ENCODE data around the gene PMM1.
"Not testable (repeated sequence)": the region's sequence is repeated elsewhere in the genome, so short reads cannot be mapped to it uniquely, and the experiment has no call there.

PMM1 gene

GRCh38 chr22:41589391-41590241 is at the start of gene PMM1:
TSS of gene PMM1 (minus strand) at chr22:41589840. CDS start at chr22:41589805, 35 bp downstream.
- H3K9ac ChIP-seq (ENCODE audit: low read length), result peak within 1 kb of the TSS; percentile 63
- H3K27me3 ChIP-seq (ENCODE audit: control insufficient read depth, insufficient read depth, low read length), result no peaks in the 10 kb centered on the region
- no peaks in the 10 kb centered on the region for H3K9me3 ChIP-seq (ENCODE audit: control insufficient read depth, low read depth, low read length)
- peak within 1 kb of the TSS; percentile 89 for H3K4me3 ChIP-seq (ENCODE audit: low read length)
- H3K4me1 ChIP-seq (ENCODE audit: control insufficient read depth, low read depth, low read length), result peaks cover 6% of the 10 kb centered on the region
- no peak within 1 kb of the TSS for H3K27ac ChIP-seq (ENCODE audit: low read length)
- H3K36me3 ChIP-seq (ENCODE audit: control insufficient read depth, low read depth, low read length), result no peaks in the 10 kb centered on the region

- Histone ChIP-seq H3K9me3 (ENCODE audit: control insufficient read depth, low read depth, low read length) (no peaks in the 10 kb centered on the region), H3K27ac (ENCODE audit: low read length) (no peak overlapping the region), H3K9ac (ENCODE audit: low read length) (no peak overlapping the region), H3K4me1 (ENCODE audit: control insufficient read depth, low read depth, low read length) (no peaks in the 10 kb centered on the region), H3K27me3 (ENCODE audit: control insufficient read depth, insufficient read depth, low read length) (no peaks in the 10 kb centered on the region), H3K4me3 (ENCODE audit: low read length) (no peak overlapping the region), H3K36me3 (ENCODE audit: control insufficient read depth, low read depth, low read length) (peaks cover 87% of the 10 kb centered on the region)
These were observed 49.1 kb upstream of the PMM1 start for GRCh38 chr22:41638748-41639147.

- H3K27me3 ChIP-seq (ENCODE audit: control insufficient read depth, insufficient read depth, low read length), result no peaks in the 10 kb centered on the region
- peaks cover 87% of the 10 kb centered on the region for H3K36me3 ChIP-seq (ENCODE audit: control insufficient read depth, low read depth, low read length)
- H3K4me3 ChIP-seq (ENCODE audit: low read length), result no peak overlapping the region
- no peak overlapping the region for H3K9ac ChIP-seq (ENCODE audit: low read length)
- H3K4me1 ChIP-seq (ENCODE audit: control insufficient read depth, low read depth, low read length), result no peaks in the 10 kb centered on the region
- no peaks in the 10 kb centered on the region for H3K9me3 ChIP-seq (ENCODE audit: control insufficient read depth, low read depth, low read length)
- H3K27ac ChIP-seq (ENCODE audit: low read length), result no peak overlapping the region
These were observed 48.5 kb upstream of the PMM1 start for GRCh38 chr22:41638124-41638523.

GRCh38 chr22:41637623-41638022 is 48.0 kb upstream of the PMM1 start:
- H3K27ac ChIP-seq (ENCODE audit: low read length); H3K9me3 ChIP-seq (ENCODE audit: control insufficient read depth, low read depth, low read length); H3K4me1 ChIP-seq (ENCODE audit: control insufficient read depth, low read depth, low read length); H3K27me3 ChIP-seq (ENCODE audit: control insufficient read depth, insufficient read depth, low read length); H3K4me3 ChIP-seq (ENCODE audit: low read length); H3K9ac ChIP-seq (ENCODE audit: low read length): not testable (repeated sequence)
- H3K36me3 ChIP-seq (ENCODE audit: control insufficient read depth, low read depth, low read length), result peaks cover 82% of the 10 kb centered on the region

GRCh38 chr22:41636467-41636866 is 46.8 kb upstream of the PMM1 start:
- Histone ChIP-seq H3K36me3 (ENCODE audit: control insufficient read depth, low read depth, low read length) (peaks cover 75% of the 10 kb centered on the region), H3K9ac (ENCODE audit: low read length) (no peak overlapping the region), H3K27me3 (ENCODE audit: control insufficient read depth, insufficient read depth, low read length) (no peaks in the 10 kb centered on the region), H3K9me3 (ENCODE audit: control insufficient read depth, low read depth, low read length) (no peaks in the 10 kb centered on the region), H3K4me3 (ENCODE audit: low read length) (no peak overlapping the region), H3K27ac (ENCODE audit: low read length) (no peak overlapping the region), H3K4me1 (ENCODE audit: control insufficient read depth, low read depth, low read length) (no peaks in the 10 kb centered on the region)

- H3K9ac ChIP-seq (ENCODE audit: low read length); H3K4me3 ChIP-seq (ENCODE audit: low read length); H3K27ac ChIP-seq (ENCODE audit: low read length); H3K4me1 ChIP-seq (ENCODE audit: control insufficient read depth, low read depth, low read length); H3K9me3 ChIP-seq (ENCODE audit: control insufficient read depth, low read depth, low read length); H3K27me3 ChIP-seq (ENCODE audit: control insufficient read depth, insufficient read depth, low read length): not testable (repeated sequence)
- H3K36me3 ChIP-seq (ENCODE audit: control insufficient read depth, low read depth, low read length), result peaks cover 62% of the 10 kb centered on the region
These were observed 45.0 kb upstream of the PMM1 start for GRCh38 chr22:41634610-41635009.

- H3K27me3 ChIP-seq (ENCODE audit: control insufficient read depth, insufficient read depth, low read length); H3K9ac ChIP-seq (ENCODE audit: low read length); H3K9me3 ChIP-seq (ENCODE audit: control insufficient read depth, low read depth, low read length); H3K27ac ChIP-seq (ENCODE audit: low read length); H3K4me3 ChIP-seq (ENCODE audit: low read length); H3K4me1 ChIP-seq (ENCODE audit: control insufficient read depth, low read depth, low read length): not testable (repeated sequence)
- H3K36me3 ChIP-seq (ENCODE audit: control insufficient read depth, low read depth, low read length), result peaks cover 62% of the 10 kb centered on the region
These were observed 42.0 kb upstream of the PMM1 start for GRCh38 chr22:41631615-41632014.

GRCh38 chr22:41631115-41631514 is 41.5 kb upstream of the PMM1 start:
- H3K36me3 ChIP-seq (ENCODE audit: control insufficient read depth, low read depth, low read length), result peaks cover 60% of the 10 kb centered on the region
- H3K9ac ChIP-seq (ENCODE audit: low read length); H3K4me3 ChIP-seq (ENCODE audit: low read length); H3K27ac ChIP-seq (ENCODE audit: low read length); H3K27me3 ChIP-seq (ENCODE audit: control insufficient read depth, insufficient read depth, low read length); H3K4me1 ChIP-seq (ENCODE audit: control insufficient read depth, low read depth, low read length); H3K9me3 ChIP-seq (ENCODE audit: control insufficient read depth, low read depth, low read length): not testable (repeated sequence)

- Histone ChIP-seq H3K9me3 (ENCODE audit: control insufficient read depth, low read depth, low read length) (no peaks in the 10 kb centered on the region), H3K27me3 (ENCODE audit: control insufficient read depth, insufficient read depth, low read length) (no peaks in the 10 kb centered on the region), H3K9ac (ENCODE audit: low read length) (no peak overlapping the region), H3K27ac (ENCODE audit: low read length) (no peak overlapping the region), H3K4me3 (ENCODE audit: low read length) (no peak overlapping the region), H3K4me1 (ENCODE audit: control insufficient read depth, low read depth, low read length) (peaks cover 4% of the 10 kb centered on the region), H3K36me3 (ENCODE audit: control insufficient read depth, low read depth, low read length) (peaks cover 55% of the 10 kb centered on the region)
These were observed 35.9 kb upstream of the PMM1 start for GRCh38 chr22:41625577-41625976.

GRCh38 chr22:41621911-41622179 is 32.2 kb upstream of the PMM1 start:
- H3K27ac ChIP-seq (ENCODE audit: low read length), result peak overlapping the region; percentile 92
- peaks cover 30% of the 10 kb centered on the region for H3K36me3 ChIP-seq (ENCODE audit: control insufficient read depth, low read depth, low read length)
- H3K4me1 ChIP-seq (ENCODE audit: control insufficient read depth, low read depth, low read length), result peaks cover 9% of the 10 kb centered on the region
- peak overlapping the region; percentile 97 for H3K4me3 ChIP-seq (ENCODE audit: low read length)
- no peaks in the 10 kb centered on the region for H3K9me3 ChIP-seq (ENCODE audit: control insufficient read depth, low read depth, low read length)
- H3K9ac ChIP-seq (ENCODE audit: low read length), result peak overlapping the region; percentile 99
- H3K27me3 ChIP-seq (ENCODE audit: control insufficient read depth, insufficient read depth, low read length), result no peaks in the 10 kb centered on the region

GRCh38 chr22:41621099-41621910 is 31.7 kb upstream of the PMM1 start, which contains the start of gene XRCC6:
TSS of gene XRCC6 (plus strand) at chr22:41621295. CDS start at chr22:41622005, 710 bp downstream.
- Histone ChIP-seq H3K36me3 (ENCODE audit: control insufficient read depth, low read depth, low read length) (peaks cover 25% of the 10 kb centered on the region), H3K4me3 (ENCODE audit: low read length) (peak within 1 kb of the TSS; percentile 97), H3K27ac (ENCODE audit: low read length) (peak within 1 kb of the TSS; percentile 92), H3K9ac (ENCODE audit: low read length) (peak within 1 kb of the TSS; percentile 99), H3K4me1 (ENCODE audit: control insufficient read depth, low read depth, low read length) (peaks cover 9% of the 10 kb centered on the region), H3K27me3 (ENCODE audit: control insufficient read depth, insufficient read depth, low read length) (no peaks in the 10 kb centered on the region), H3K9me3 (ENCODE audit: control insufficient read depth, low read depth, low read length) (no peaks in the 10 kb centered on the region)
